Measurements from ENCODE around the gene CDX2. TPM values are rescaled to one million over a fixed set of nuclear protein-coding genes. Genes with fewer than 3 reads are reported as not detected.

CDX2 gene
- total and polyA plus RNA-seq, 10 of the 15 experiments (the other 5 are each of a cell fraction or from before 2014, with no cell fraction given): 0.15 TPM; not detected in 9

DNA sequence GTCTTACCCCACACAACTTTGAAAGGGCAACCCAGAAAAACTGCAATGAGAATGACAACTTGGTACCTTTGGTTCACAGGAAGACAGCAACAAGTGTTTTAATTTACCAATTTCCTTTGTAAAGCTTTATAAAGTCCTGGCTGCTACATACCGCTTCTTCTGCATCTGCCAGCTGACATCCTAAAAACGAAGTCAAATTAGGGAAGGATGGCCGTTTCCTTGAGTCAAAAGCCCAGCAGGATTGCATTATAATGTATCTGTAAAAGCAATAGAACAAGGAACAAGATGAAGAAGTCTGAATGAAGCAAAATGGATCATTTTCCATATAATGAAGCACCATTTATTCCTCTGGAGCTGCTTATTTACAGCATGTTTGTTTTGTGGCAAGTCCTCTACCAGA is 45.2 kb upstream of the CDX2 start (continued):
- no peak for TF ChIP-seq PAX8 (IDR thresholded peaks at IDR 0.05)
- TF ChIP-seq RUNX3 (IDR thresholded peaks at IDR 0.05; ENCODE audit: low read length): no peak
- TF ChIP-seq ZZZ3 (IDR thresholded peaks at IDR 0.05; ENCODE audit: control insufficient read depth, insufficient read length, low read depth): no peak
- no peak for TF ChIP-seq ATF7 (IDR thresholded peaks at IDR 0.05; ENCODE audit: low read depth)
- TF ChIP-seq KAT2A (conservative IDR thresholded peaks at IDR 0.05; ENCODE audit: control insufficient read depth, low read depth, low read length): no peak

DNA sequence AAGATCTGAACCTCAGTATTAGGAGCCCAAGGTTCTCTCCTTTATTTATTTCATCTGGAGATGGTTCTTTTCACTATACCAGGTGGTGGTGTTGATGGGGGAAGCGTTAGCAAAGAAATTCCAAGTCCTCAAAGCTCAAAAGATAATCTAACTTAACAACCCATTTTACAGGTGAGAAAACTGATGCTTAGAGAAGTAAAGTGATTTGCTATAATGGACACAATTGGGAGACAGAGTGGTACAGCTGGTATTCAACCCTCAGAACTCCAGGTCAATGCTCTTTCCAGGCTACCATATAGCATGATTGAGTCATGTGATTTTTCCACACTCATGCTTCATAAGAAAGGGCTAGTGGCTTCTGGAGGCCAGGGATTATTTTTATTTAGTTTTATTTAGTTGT is 44.4 kb upstream of the CDX2 start:
- Histone ChIP-seq H4K20me1 (ENCODE audit: control insufficient read depth, insufficient read depth) (no peaks in the 10 kb centered on the region), H2AFZ (ENCODE audit: control insufficient read depth, low read depth, low read length) (peak overlapping the region; percentile 61), H3K27ac (ENCODE audit: control insufficient read depth, insufficient read depth) (peak overlapping the region; percentile 34; the same call in 1 of the 2 replicates), H3K4me3 (peak overlapping the region; percentile 10; the same call in 1 of the 2 replicates), H3K4me2 (ENCODE audit: control insufficient read depth, insufficient read depth) (peak overlapping the region; percentile 62), H3K4me1 (ENCODE audit: control insufficient read depth, insufficient read depth, low read length) (peaks cover 10% of the 10 kb centered on the region), H3K27me3 (replicated peaks in 1 of 2; ENCODE audit: control insufficient read depth in 2 of 2, insufficient read depth in 2 of 2, low read length in 1 of 2) (no peaks in the 10 kb centered on the region), H3K9me3 (replicated peaks; ENCODE audit: control insufficient read depth, insufficient read depth, low read length) (no peaks in the 10 kb centered on the region), H3K9ac (ENCODE audit: control insufficient read depth, insufficient read depth, low read length) (no peak overlapping the region), H3K79me2 (ENCODE audit: control insufficient read depth, insufficient read depth, low read length) (no peaks in the 10 kb centered on the region), H3K36me3 (ENCODE audit: control insufficient read depth in 2 of 2, insufficient read depth in 2 of 2, low read length in 1 of 2) (no peaks in the 10 kb centered on the region)
- ChIA-PET POLR2A (interaction anchor here (1.1 kb wide), 1 partner anchor 14 kb away, joined by 3 read pairs; no protein-coding TSS in a partner anchor), SMC1A (ENCODE audit: uncharacterized antibody, unreplicated experiment) (interaction anchor here (0.6 to 2.6 kb wide), 8 partner anchors 12 to 786 kb away, joined by 3 to 9 read pairs (median 4); no protein-coding TSS in a partner anchor), CTCF (interaction anchor here (0.6 to 1.9 kb wide), 9 partner anchors 11 to 187 kb away, joined by 3 to 7 read pairs (median 3); no protein-coding TSS in a partner anchor), RAD21 (ENCODE audit: unreplicated experiment) (interaction anchor here (1.0 to 2.5 kb wide), 6 partner anchors 17 to 40 kb away, joined by 3 to 7 read pairs (median 4); no protein-coding TSS in a partner anchor)
- 100% methylated on average over 1 of the region's 1 CpG for WGBS (ENCODE audit: insufficient coverage, insufficient replicate concordance, low lambda C conversion rate, missing lambda C conversion rate)
- DNase-seq (ENCODE audit: low read depth, low spot score) (no peak), FAIRE-seq (no peak), ATAC-seq (no peak)
- intact Hi-C loops (cut with micrococcal nuclease; ENCODE audit: unreplicated experiment): no loop called here
- in situ Hi-C loops (cut with MboI): no loop called here
- peak; percentile 68; the same call in 1 of the 2 replicates for TF ChIP-seq KDM1A (IDR thresholded peaks at IDR 0.05; ENCODE audit: borderline replicate concordance)
- TF ChIP-seq, protein P1, sequence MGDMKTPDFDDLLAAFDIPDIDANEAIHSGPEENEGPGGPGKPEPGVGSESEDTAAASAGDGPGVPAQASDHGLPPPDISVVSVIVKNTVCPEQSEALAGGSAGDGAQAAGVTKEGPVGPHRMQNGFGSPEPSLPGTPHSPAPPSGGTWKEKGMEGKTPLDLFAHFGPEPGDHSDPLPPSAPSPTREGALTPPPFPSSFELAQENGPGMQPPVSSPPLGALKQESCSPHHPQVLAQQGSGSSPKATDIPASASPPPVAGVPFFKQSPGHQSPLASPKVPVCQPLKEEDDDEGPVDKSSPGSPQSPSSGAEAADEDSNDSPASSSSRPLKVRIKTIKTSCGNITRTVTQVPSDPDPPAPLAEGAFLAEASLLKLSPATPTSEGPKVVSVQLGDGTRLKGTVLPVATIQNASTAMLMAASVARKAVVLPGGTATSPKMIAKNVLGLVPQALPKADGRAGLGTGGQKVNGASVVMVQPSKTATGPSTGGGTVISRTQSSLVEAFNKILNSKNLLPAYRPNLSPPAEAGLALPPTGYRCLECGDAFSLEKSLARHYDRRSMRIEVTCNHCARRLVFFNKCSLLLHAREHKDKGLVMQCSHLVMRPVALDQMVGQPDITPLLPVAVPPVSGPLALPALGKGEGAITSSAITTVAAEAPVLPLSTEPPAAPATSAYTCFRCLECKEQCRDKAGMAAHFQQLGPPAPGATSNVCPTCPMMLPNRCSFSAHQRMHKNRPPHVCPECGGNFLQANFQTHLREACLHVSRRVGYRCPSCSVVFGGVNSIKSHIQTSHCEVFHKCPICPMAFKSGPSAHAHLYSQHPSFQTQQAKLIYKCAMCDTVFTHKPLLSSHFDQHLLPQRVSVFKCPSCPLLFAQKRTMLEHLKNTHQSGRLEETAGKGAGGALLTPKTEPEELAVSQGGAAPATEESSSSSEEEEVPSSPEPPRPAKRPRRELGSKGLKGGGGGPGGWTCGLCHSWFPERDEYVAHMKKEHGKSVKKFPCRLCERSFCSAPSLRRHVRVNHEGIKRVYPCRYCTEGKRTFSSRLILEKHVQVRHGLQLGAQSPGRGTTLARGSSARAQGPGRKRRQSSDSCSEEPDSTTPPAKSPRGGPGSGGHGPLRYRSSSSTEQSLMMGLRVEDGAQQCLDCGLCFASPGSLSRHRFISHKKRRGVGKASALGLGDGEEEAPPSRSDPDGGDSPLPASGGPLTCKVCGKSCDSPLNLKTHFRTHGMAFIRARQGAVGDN (IDR thresholded peaks at IDR 0.05): no peak
- TF ChIP-seq ZNF217 (IDR thresholded peaks at IDR 0.05): peak; percentile 23; the same call in 1 of the 2 replicates
- BruUV-seq (replicated peaks): no TSS peak

All from GM12878 (cell line).